A549 (cell line): ENCODE measurements around the gene LEFTY1. TPM values are rescaled to one million over a fixed set of nuclear protein-coding genes. Genes with fewer than 3 reads are reported as not detected.

ENCODE experiments used
- ATAC-seq, 2 experiments: fragments of 200-7000 bp in 1 of 2; fragments of >200 bp in 1 of 2; cut with Nextera tagmentation in 1 of 2; cut with Tn5 transposase in 1 of 2; 3 replicates each; pipeline versions ENCODE4 v1.8.0 to v1.9.1; 2018 to 2020; ENCODE audit warnings: mild to moderate bottlenecking in 1 of 2, moderate library complexity in 1 of 2
- CTCF ChIA-PET: fragments of 300-600 bp; sonication (Branson Sonifier 250); formaldehyde crosslinking; extraction: SDS; loops from one replicate; lab custom pipeline; 2021; ENCODE audit warnings: antibody characterized with exemption, inconsistent platforms; lab: Yijun Ruan, JAX
- POLR2A ChIA-PET: fragments of 350-600 bp; formaldehyde crosslinking; extraction: SDS; loops from one replicate; lab custom pipeline; 2021; ENCODE audit warnings: antibody characterized with exemption, inconsistent platforms; lab: Yijun Ruan, JAX
- DNase-seq, 2 experiments: peaks; one replicate each; pipeline versions ENCODE4 v3.0.0 to v3.0.0-alpha.2; 2011 to 2016; ENCODE audit warnings: low read depth in 1 of 2, low spot score in 1 of 2
- FAIRE-seq: peaks from 2 replicates; lab custom pipeline; 2011; peaks lifted over from hg19 to GRCh38; lab: Jason Lieb, UNC
- H3K27ac ChIP-seq, 2 experiments: fragments of >200 bp; sonication (Bioruptor Twin); formaldehyde crosslinking; 3 replicates each; pipeline ENCODE4 v1.5.1; 2016 to 2017
- H3K4me1 ChIP-seq: fragments of >200 bp; sonication (Bioruptor Twin); formaldehyde crosslinking; 3 replicates; pipeline ENCODE4 v1.6.1; 2016
- H3K4me2 ChIP-seq: fragments of >200 bp; sonication (Bioruptor Twin); formaldehyde crosslinking; 3 replicates; pipeline ENCODE4 v1.6.1; 2016
- H3K4me3 ChIP-seq: fragments of >200 bp; sonication (Bioruptor Twin); formaldehyde crosslinking; 3 replicates; pipeline ENCODE4 v1.5.1; 2016
- H3K9me3 ChIP-seq: fragments of >200 bp; sonication (Bioruptor Twin); formaldehyde crosslinking; 3 replicates; pipeline ENCODE4 v1.6.1; 2016
- CBX8 ChIP-seq: fragments of 200-600 bp; sonication (generic); IDR thresholded peaks from 2 replicates; pipeline ENCODE4 v1.6.1; 2016
- CHD2 ChIP-seq: fragments of 150-350 bp; IDR thresholded peaks from 2 replicates; pipeline ENCODE4 v1.6.1; 2014; ENCODE audit warnings: low read length; ENCODE audit not compliant: partially characterized antibody
- CHD4 ChIP-seq: fragments of 200-600 bp; sonication (generic); IDR thresholded peaks from 2 replicates; pipeline ENCODE4 v1.6.1; 2016; ENCODE audit warnings: antibody characterized with exemption, mild to moderate bottlenecking, borderline replicate concordance
- EHF ChIP-seq: fragments of 250-450 bp; sonication (Bioruptor Pico); IDR thresholded peaks from 2 replicates; pipeline ENCODE4 v1.5.0; 2020; ENCODE audit warnings: mild to moderate bottlenecking
- EP300 ChIP-seq, 2 experiments: fragments of >200 bp; sonication (Bioruptor Twin); formaldehyde crosslinking; IDR thresholded peaks; 2 replicates in 1 of 2; 3 replicates in 1 of 2; pipeline ENCODE4 v1.6.1; 2016 to 2017
- FOSL2 ChIP-seq, 2 experiments: fragments of 450-650 bp in 1 of 2; fragments of >200 bp in 1 of 2; sonication (Bioruptor Twin) in 1 of 2; formaldehyde crosslinking; IDR thresholded peaks; 2 replicates each; pipeline versions ENCODE4 v1.5.0 to v1.6.1; 2016 to 2020; ENCODE audit warnings: mild to moderate bottlenecking in 1 of 2, moderate library complexity in 1 of 2
- FOXS1 ChIP-seq: fragments of 250-450 bp; sonication (Bioruptor Pico); IDR thresholded peaks from 2 replicates; pipeline ENCODE4 v1.5.0; 2020; ENCODE audit warnings: mild to moderate bottlenecking, moderate library complexity
- GATA3 ChIP-seq: IDR thresholded peaks from 2 replicates; pipeline ENCODE4 v1.6.1; 2012; ENCODE audit warnings: borderline replicate concordance
- HOXA7 ChIP-seq: fragments of 250-450 bp; sonication (Bioruptor Pico); IDR thresholded peaks from 2 replicates; pipeline ENCODE4 v1.5.0; 2020; ENCODE audit warnings: mild to moderate bottlenecking, moderate library complexity
- MAZ ChIP-seq: fragments of 150-350 bp; IDR thresholded peaks from 2 replicates; pipeline ENCODE4 v1.6.1; 2014; ENCODE audit warnings: antibody characterized with exemption, low read depth, low read length, borderline replicate concordance
- NPAS2 ChIP-seq: fragments of 250-450 bp; sonication (Bioruptor Pico); IDR thresholded peaks from 2 replicates; pipeline ENCODE4 v1.8.0; 2022; ENCODE audit warnings: mild to moderate bottlenecking, moderate library complexity, borderline replicate concordance
- RARB ChIP-seq: fragments of 250-450 bp; sonication (Bioruptor Pico); IDR thresholded peaks from 2 replicates; pipeline ENCODE4 v1.8.0; 2021; ENCODE audit warnings: mild to moderate bottlenecking, moderate library complexity
- RCOR1 ChIP-seq: fragments of 150-350 bp; IDR thresholded peaks from 2 replicates; pipeline ENCODE4 v1.6.1; 2014; ENCODE audit warnings: antibody characterized with exemption, low read length, low read depth
- RFX5 ChIP-seq: fragments of 450-650 bp; IDR thresholded peaks from 2 replicates; pipeline ENCODE4 v1.7.1; 2014; ENCODE audit warnings: antibody characterized with exemption, mild to moderate bottlenecking, moderate library complexity
- RNF2 ChIP-seq: fragments of 200-600 bp; sonication (generic); IDR thresholded peaks from 2 replicates; pipeline ENCODE4 v1.6.1; 2016; ENCODE audit warnings: low read depth, mild to moderate bottlenecking, antibody characterized with exemption, moderate library complexity, borderline replicate concordance
- TFCP2L1 ChIP-seq: fragments of 250-450 bp; sonication (Bioruptor Pico); IDR thresholded peaks from 2 replicates; pipeline ENCODE4 v1.5.0; 2021; ENCODE audit warnings: mild to moderate bottlenecking
- TP53 ChIP-seq: fragments of 250-450 bp; sonication (Bioruptor Pico); IDR thresholded peaks from 2 replicates; pipeline ENCODE4 v1.5.0; 2021; ENCODE audit warnings: mild to moderate bottlenecking, moderate library complexity
- ZFP36 ChIP-seq: fragments of 450-650 bp; IDR thresholded peaks from 2 replicates; pipeline ENCODE4 v1.6.1; 2014; ENCODE audit warnings: borderline replicate concordance; ENCODE audit not compliant: partially characterized antibody
- ZNF302 ChIP-seq: fragments of 250-450 bp; sonication (Bioruptor Pico); IDR thresholded peaks from 2 replicates; pipeline ENCODE4 v1.9.0; 2021; ENCODE audit warnings: inconsistent platforms, mild to moderate bottlenecking, moderate library complexity
- WGBS: methylation state at CpG from one replicate; pipeline ENCODE4 v1.1.6; 2017; ENCODE audit errors: missing lambda C conversion rate; 5-methylcytosine and 5-hydroxymethylcytosine counted together
- polyA minus RNA-seq: library from RNA; depleted of rRNA, polyadenylated mRNA; stranded (reverse); fragments of >200 nt; gene quantifications from 2 replicates; pipeline ENCODE4 v1.2.3, GENCODE V29; 2011; rRNA and poly(A)+ RNA removed
- polyA plus RNA-seq, 4 experiments: library from polyadenylated mRNA; depleted of rRNA in 3 of 4; stranded (reverse); fragments of >200 nt; fragmentation: RNase III in 1 of 4; extraction: RNeasy Plus Mini Kit Qiagen cat#74134 plus additional on column Dnase treatment in 1 of 4; gene quantifications; 2 replicates in 3 of 4; 3 replicates in 1 of 4; pipeline ENCODE4 v1.2.3, GENCODE V29; 2011 to 2017
- TF ChIP-seq, protein P1 (sequence below): fragments of 200-600 bp; sonication (generic); IDR thresholded peaks from 2 replicates; pipeline ENCODE4 v1.6.1; 2016; ENCODE audit warnings: antibody characterized with exemption, mild to moderate bottlenecking, moderate library complexity
- TF ChIP-seq, protein P2 (sequence below): fragments of 250-450 bp; sonication (Bioruptor Pico); IDR thresholded peaks from 2 replicates; pipeline ENCODE4 v1.5.0; 2021; ENCODE audit warnings: mild to moderate bottlenecking, moderate library complexity, borderline replicate concordance

LEFTY1 gene, protein sequence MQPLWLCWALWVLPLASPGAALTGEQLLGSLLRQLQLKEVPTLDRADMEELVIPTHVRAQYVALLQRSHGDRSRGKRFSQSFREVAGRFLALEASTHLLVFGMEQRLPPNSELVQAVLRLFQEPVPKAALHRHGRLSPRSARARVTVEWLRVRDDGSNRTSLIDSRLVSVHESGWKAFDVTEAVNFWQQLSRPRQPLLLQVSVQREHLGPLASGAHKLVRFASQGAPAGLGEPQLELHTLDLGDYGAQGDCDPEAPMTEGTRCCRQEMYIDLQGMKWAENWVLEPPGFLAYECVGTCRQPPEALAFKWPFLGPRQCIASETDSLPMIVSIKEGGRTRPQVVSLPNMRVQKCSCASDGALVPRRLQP
- polyA plus RNA-seq (2011; rRNA removed) (0.93 and 1.00 TPM in 2 replicates), polyA plus RNA-seq (2017; fragmentation: RNase III; extraction: RNeasy Plus Mini Kit Qiagen cat#74134 plus additional on column Dnase treatment) (0.10 to 0.32 TPM (median 0.24 TPM) in 3 replicates), polyA minus RNA-seq (0.29 TPM in 1 of 2 replicates, not detected in the other)
- 0.30 and 0.34 TPM in 2 replicates for polyA plus RNA-seq (2012; cell fraction: cytosol; rRNA removed)
- polyA plus RNA-seq (2012; cell fraction: nucleus; rRNA removed), result 0.61 and 0.64 TPM in 2 replicates

DNA sequence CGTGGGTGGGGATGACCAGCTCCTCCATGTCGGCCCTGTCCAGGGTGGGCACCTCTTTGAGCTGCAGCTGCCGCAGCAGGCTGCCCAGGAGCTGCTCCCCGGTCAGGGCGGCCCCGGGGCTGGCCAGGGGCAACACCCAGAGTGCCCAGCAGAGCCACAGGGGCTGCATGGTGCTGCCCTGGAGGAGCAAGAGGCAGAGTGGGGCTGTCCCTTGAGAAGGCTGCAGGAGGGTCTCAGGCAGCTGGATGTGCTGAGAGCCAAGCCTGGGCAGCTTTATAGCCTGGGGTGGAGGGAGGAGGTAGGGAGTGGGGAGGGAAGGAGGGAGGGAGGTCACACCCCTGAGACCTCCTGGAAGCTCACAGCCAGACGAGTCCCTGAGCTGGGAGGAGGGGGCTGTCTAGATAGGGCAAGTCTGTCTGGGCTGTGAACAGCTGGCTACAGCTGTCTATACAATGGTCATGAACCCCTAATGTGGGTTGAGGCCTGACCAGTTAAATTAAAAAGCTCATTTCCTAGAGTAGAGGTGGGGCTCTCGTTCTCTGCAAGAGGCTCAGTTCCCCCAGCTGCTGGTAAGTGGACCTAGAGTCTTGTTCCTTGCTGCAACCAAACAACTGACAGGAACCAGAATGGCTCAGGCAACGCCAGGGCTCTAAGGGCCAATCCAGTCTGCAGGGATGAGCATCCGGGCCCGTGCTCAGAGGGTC, at the start of gene LEFTY1:
TSS of gene LEFTY1 (minus strand) at position 249 of the 704 bp plus-strand sequence. CDS start at position 169, 80 bp downstream.
- Histone ChIP-seq H3K9me3 (no peaks in the 10 kb centered on the region), H3K4me1 (peaks cover 39% of the 10 kb centered on the region), H3K4me3 (no peak within 1 kb of the TSS), H3K27ac (peak within 1 kb of the TSS in 1 of 2 experiments; percentile 12; a peak in 2 of 6 replicates), H3K4me2 (no peak within 1 kb of the TSS)
- no peak for TF ChIP-seq CHD2
- POLR2A ChIA-PET, result interaction anchor here (0.6 to 1.2 kb wide), 2 partner anchors 29 to 36 kb away, joined by 3 to 4 read pairs; partner anchors contain the start of gene PYCR2
- ATAC-seq (peak in 1 of 2 experiments; percentile 32; a peak in 3 of 6 replicates), FAIRE-seq (no peak), DNase-seq (no peak)
- CTCF ChIA-PET, result interaction anchor here (0.6 to 19.4 kb wide), 7 partner anchors 10 to 468 kb away, joined by 3 to 207 read pairs (median 7); partner anchors contain the start of gene EPHX1
- 65% methylated on average over 8 of the region's 11 CpGs for WGBS

DNA sequence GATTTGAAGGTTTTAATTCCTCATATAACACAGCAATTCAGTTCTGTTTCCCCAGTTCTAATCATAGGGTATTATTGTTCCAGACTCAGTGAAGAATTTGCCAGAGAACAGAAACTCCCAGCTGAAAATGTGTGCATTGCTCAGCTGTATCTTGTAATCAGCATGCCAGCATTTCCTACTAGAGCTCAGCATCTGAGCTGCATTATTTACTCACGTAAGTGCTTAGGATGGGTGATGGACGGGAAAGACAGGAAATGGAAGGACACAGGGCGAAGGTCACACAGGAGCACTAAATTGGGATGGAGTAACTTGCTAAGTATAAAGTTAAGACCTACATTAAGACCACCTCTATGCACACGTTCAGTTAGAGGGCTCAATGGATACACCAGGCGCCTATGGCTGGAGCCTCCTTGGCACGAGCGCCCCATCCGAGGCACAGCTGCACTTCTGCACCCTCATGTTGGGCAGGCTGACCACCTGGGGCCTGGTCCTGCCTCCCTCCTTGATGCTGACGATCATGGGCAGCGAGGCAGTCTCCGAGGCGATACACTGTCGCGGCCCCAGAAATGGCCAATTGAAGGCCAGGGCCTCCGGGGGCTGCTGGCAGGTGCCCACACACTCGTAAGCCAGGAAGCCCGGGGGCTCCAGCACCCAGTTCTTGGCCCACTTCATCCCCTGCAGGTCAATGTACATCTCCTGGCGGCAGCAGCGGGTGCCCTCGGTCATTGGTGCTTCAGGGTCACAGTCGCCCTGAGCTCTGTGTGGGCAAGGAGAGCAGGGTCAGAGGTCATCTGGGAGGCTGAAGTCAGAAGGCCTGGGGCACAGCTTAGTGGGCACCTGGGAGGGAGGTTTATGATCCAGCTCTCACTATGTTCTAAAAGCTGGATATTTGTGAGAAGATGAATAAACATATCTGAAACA, 48.4 kb upstream of the LEFTY1 start:
- TF ChIP-seq, protein P1, sequence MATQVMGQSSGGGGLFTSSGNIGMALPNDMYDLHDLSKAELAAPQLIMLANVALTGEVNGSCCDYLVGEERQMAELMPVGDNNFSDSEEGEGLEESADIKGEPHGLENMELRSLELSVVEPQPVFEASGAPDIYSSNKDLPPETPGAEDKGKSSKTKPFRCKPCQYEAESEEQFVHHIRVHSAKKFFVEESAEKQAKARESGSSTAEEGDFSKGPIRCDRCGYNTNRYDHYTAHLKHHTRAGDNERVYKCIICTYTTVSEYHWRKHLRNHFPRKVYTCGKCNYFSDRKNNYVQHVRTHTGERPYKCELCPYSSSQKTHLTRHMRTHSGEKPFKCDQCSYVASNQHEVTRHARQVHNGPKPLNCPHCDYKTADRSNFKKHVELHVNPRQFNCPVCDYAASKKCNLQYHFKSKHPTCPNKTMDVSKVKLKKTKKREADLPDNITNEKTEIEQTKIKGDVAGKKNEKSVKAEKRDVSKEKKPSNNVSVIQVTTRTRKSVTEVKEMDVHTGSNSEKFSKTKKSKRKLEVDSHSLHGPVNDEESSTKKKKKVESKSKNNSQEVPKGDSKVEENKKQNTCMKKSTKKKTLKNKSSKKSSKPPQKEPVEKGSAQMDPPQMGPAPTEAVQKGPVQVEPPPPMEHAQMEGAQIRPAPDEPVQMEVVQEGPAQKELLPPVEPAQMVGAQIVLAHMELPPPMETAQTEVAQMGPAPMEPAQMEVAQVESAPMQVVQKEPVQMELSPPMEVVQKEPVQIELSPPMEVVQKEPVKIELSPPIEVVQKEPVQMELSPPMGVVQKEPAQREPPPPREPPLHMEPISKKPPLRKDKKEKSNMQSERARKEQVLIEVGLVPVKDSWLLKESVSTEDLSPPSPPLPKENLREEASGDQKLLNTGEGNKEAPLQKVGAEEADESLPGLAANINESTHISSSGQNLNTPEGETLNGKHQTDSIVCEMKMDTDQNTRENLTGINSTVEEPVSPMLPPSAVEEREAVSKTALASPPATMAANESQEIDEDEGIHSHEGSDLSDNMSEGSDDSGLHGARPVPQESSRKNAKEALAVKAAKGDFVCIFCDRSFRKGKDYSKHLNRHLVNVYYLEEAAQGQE, result no peak
- TF ChIP-seq NPAS2 (CRISPR knock-in tag) (no peak), GATA3 (no peak), RNF2 (no peak), FOSL2 (IDR thresholded peaks at IDR 0.05) (no peak), FOSL2 (CRISPR knock-in tag; IDR thresholded peaks at IDR 0.05) (no peak), CHD4 (no peak), RFX5 (no peak), EP300 (IDR thresholded peaks at IDR 0.05) (no peak), RCOR1 (no peak), TP53 (CRISPR knock-in tag) (no peak), RARB (CRISPR knock-in tag) (no peak), CBX8 (no peak), HOXA7 (CRISPR knock-in tag) (no peak), ZNF302 (CRISPR knock-in tag) (no peak), MAZ (no peak), TFCP2L1 (no peak), ZFP36 (no peak), FOXS1 (CRISPR knock-in tag) (no peak), EHF (CRISPR knock-in tag) (no peak)
- TF ChIP-seq, protein P2, sequence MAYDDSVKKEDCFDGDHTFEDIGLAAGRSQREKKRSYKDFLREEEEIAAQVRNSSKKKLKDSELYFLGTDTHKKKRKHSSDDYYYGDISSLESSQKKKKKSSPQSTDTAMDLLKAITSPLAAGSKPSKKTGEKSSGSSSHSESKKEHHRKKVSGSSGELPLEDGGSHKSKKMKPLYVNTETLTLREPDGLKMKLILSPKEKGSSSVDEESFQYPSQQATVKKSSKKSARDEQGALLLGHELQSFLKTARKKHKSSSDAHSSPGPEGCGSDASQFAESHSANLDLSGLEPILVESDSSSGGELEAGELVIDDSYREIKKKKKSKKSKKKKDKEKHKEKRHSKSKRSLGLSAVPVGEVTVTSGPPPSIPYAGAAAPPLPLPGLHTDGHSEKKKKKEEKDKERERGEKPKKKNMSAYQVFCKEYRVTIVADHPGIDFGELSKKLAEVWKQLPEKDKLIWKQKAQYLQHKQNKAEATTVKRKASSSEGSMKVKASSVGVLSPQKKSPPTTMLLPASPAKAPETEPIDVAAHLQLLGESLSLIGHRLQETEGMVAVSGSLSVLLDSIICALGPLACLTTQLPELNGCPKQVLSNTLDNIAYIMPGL, result no peak
- Histone ChIP-seq H3K27ac (no peak overlapping the region), H3K4me3 (no peak overlapping the region), H3K9me3 (no peaks in the 10 kb centered on the region), H3K4me2 (no peak overlapping the region), H3K4me1 (0 out of 3 replicates have a peak, but pooled peaks cover 3% of the 10 kb centered on the region)
- FAIRE-seq (no peak), ATAC-seq (no peak), DNase-seq (no peak)
- ChIA-PET POLR2A (interaction anchor here (1.2 kb wide), 1 partner anchor 13 kb away, joined by 6 read pairs; the partner anchor contains the start of gene PYCR2), CTCF (interaction anchor here (0.5 to 3.0 kb wide), 7 partner anchors 14 to 475 kb away, joined by 3 to 10 read pairs (median 4); no protein-coding TSS in a partner anchor)
- 88% methylated on average over 16 of the region's 21 CpGs for WGBS
